Omental fat pad (tissue), 4 donors: ENCODE results near the gene SKP2. TPM values are rescaled to one million over a fixed set of nuclear protein-coding genes. Genes with fewer than 3 reads are reported as not detected.

ENCODE experiments used
- ATAC-seq: fragments of 150-250 bp; one replicate; pipeline ENCODE4 v1.9.1; 2016; ENCODE audit warnings: mild to moderate bottlenecking, moderate library complexity; ENCODE audit not compliant: low FRiP score
- DNase-seq: peaks from one replicate; pipeline ENCODE4 v3.0.0-alpha.2; 2019; ENCODE audit warnings: low spot score
- total RNA-seq, 4 donors: library from RNA; depleted of rRNA; stranded (reverse); fragments of >200 nt; gene quantifications; one replicate each; pipeline ENCODE4 v1.1.0, GENCODE V29; 2016
- TF ChIP-seq, protein P1 (sequence below), 3 donors: fragments of 450-650 bp; IDR thresholded peaks; one replicate each; pipeline ENCODE4 v1.5.1; 2016 to 2017; ENCODE audit warnings: antibody characterized with exemption in 3 of 3, mild to moderate bottlenecking in 3 of 3, moderate library complexity in 2 of 3

Gene SKP2
- total RNA-seq, 4 donors from 2014 or later: 8.6 to 19.4 (median 14.1) TPM

DNA sequence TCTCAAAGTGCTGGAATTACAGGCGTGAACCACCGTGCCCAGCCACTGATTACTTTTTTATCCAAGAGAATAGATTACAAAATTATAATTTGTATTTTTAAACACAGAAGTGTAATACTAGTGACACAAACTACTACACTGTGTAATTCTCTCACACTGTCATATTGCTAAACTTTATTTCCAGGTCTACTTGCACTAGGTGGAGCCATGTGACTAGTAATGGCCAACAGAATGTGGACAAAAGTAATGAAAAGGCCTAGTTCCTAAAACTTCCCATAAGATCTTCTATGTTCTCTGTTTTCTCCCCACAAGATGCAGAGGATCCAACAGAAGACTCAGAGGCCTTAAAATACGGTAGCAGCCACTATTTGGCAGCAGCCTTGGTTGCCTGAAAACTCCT lies 62.5 kb downstream of the SKP2 start:
- ATAC-seq (no peak), DNase-seq (no peak)
- TF ChIP-seq, protein P1, sequence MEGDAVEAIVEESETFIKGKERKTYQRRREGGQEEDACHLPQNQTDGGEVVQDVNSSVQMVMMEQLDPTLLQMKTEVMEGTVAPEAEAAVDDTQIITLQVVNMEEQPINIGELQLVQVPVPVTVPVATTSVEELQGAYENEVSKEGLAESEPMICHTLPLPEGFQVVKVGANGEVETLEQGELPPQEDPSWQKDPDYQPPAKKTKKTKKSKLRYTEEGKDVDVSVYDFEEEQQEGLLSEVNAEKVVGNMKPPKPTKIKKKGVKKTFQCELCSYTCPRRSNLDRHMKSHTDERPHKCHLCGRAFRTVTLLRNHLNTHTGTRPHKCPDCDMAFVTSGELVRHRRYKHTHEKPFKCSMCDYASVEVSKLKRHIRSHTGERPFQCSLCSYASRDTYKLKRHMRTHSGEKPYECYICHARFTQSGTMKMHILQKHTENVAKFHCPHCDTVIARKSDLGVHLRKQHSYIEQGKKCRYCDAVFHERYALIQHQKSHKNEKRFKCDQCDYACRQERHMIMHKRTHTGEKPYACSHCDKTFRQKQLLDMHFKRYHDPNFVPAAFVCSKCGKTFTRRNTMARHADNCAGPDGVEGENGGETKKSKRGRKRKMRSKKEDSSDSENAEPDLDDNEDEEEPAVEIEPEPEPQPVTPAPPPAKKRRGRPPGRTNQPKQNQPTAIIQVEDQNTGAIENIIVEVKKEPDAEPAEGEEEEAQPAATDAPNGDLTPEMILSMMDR (IDR thresholded peaks at IDR 0.05): no peak

DNA sequence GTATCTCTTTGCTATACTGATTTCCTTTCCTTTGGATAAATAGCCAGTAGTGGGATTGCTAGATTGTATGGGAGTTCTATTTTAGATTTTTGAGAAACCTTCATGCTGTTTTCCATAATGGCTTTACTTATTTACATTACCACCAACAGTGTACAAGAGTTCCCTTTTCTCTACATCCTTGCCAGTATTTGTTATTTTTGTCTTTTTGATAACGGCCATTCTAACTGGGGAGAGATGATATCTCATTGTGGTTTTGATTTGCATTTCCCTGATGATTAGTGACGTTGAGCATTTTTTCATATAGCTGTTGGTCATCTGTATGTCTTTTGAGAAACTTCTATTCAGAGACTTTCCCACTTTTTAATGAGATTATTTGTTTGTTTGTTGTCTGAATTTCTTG lies 64.0 kb downstream of the SKP2 start:
- DNase-seq (no peak), ATAC-seq (no peak)
- TF ChIP-seq, protein P1 (IDR thresholded peaks at IDR 0.05): no peak

DNA sequence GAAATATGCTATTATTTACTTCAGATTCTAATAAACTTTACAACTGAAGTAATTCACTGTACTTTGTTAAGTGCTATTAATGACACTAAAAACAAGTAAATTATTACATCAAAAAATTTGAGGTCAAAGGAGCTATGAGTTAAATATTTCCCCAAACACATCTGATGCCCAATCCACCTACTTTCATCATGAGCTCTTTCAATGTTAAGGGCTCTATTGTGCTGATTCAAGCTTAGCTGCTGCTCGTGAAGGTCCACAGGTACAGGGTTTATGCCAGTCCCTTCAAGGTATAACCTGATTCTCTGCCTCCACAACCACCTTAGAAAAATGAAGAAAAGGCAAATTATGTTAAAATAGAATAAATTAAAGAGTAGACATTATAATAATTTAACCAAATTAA lies 65.7 kb downstream of the SKP2 start:
- TF ChIP-seq, protein P1 (IDR thresholded peaks at IDR 0.05): no peak
- DNase-seq (no peak), ATAC-seq (no peak)

DNA sequence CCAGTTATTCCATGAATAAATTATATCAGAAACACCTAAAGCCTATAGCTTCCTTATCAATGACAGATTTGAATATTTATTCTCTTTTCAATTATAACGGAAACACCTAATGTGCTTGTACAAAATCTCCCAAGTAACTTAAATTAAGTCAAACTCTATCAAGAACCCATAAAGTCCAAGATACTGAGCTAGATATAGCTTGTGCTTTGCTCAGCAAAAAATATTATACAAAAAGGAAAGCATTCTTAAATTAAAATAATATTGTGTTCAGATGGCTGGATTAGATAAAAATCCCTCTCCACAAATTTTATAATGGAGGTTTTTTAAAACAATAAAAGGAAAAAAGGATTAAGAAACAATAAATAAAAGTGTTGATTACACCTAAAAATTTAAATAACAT lies 66.1 kb downstream of the SKP2 start:
- ATAC-seq (no peak), DNase-seq (no peak)
- TF ChIP-seq, protein P1 (IDR thresholded peaks at IDR 0.05): no peak

DNA sequence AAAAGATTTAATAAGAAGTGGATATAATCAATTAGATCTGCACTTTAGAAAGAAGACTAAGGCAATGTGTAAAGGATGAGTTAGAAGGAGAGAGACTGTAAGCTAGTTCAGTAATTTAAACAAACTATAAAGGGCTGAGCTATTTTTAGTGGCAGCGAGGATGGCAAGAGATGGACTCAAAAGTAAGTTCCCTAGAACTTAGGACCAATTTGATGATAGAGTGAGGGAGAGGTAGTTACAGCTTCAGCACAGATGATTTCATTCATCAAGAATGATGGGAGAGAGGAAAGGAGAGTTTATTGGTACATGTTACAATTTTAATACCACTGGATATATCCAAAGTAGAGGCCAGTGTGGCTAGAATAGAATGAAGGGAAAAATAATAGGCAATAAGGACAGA lies 70.7 kb downstream of the SKP2 start:
- ATAC-seq: no peak
- DNase-seq: no peak
- TF ChIP-seq, protein P1 (IDR thresholded peaks at IDR 0.05): no peak

DNA sequence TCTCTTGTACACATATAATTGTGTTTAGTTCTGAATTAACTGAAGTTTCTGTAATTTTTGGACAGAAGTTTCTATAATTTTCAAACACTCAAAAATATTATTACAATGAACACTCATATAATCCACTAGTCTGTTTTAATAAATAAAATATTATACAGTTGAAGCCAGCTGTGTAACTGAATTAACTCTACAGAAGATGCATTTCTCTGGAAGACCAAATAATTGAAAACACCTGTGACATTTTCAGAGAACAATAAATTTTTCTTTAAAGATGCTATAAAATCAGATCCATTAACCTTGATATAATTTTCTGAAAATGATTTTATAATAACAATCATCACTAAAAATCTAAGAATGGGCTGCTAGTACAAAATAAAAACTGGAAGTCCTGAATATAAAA lies 75.1 kb downstream of the SKP2 start:
- DNase-seq (no peak), ATAC-seq (no peak)
- TF ChIP-seq, protein P1 (IDR thresholded peaks at IDR 0.05): no peak

DNA sequence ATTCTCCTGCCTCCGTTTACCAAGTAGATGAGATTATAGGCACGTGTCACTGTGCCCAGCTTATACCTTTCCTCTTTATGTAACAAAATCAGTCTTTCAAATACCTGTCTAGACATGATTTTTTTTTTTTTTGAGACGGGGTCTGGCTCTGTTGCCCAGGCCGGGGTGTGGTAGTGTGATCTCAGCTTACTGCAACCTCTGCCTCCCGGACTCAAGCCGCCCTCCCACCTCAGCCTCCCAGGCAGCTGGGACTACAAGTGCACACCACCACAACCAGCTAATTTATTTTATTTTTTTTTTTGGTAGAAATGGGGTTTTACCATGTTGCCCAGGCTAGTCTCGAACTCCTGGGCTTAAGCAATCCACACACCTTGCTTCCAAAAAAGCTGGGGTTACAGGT lies 76.6 kb downstream of the SKP2 start:
- TF ChIP-seq, protein P1 (IDR thresholded peaks at IDR 0.05): no peak
- DNase-seq: no peak

More for the DNA sequence above, 76.6 kb downstream of the SKP2 start:
- ATAC-seq: no peak
